ENCODE data around the gene FBLIM1. TPM values are rescaled to one million over a fixed set of nuclear protein-coding genes. Genes with fewer than 3 reads are reported as not detected.
"Not testable (repeated sequence)": the region's sequence is repeated elsewhere in the genome, so short reads cannot be mapped to it uniquely, and the experiment has no call there.

FBLIM1 gene
- total RNA-seq, 1 experiment from 2014 or later: 64.7 TPM

- not testable (repeated sequence) for H2BK20ac ChIP-seq (ENCODE audit: low read depth, low read length, poor library complexity, severe bottlenecking); H3K4me3 Mint-ChIP-seq; H2BK15ac ChIP-seq (ENCODE audit: low read depth, low read length); H3K27me3 Mint-ChIP-seq (ENCODE audit: low read depth); H3K4me1 ChIP-seq (ENCODE audit: insufficient read depth, low read length); H2BK5ac ChIP-seq (ENCODE audit: insufficient read length, low read length); H2AFZ ChIP-seq (ENCODE audit: low read length); H2BK12ac ChIP-seq (ENCODE audit: insufficient read length, low read depth, low read length); H3K79me1 ChIP-seq (ENCODE audit: insufficient read depth, low read depth, low read length, poor library complexity, severe bottlenecking); H3K18ac ChIP-seq (ENCODE audit: insufficient read length, low read depth, low read length); H4K91ac ChIP-seq (ENCODE audit: insufficient read length, low read depth, low read length); H4K5ac ChIP-seq (ENCODE audit: insufficient read length, low read depth, low read length); H3K4me2 ChIP-seq (ENCODE audit: insufficient read depth, insufficient read length, low read length); H3K23me2 ChIP-seq (ENCODE audit: insufficient read length, low read depth, low read length, poor library complexity, severe bottlenecking); H2AK5ac ChIP-seq (ENCODE audit: insufficient read length, low read length); H3K79me2 ChIP-seq (ENCODE audit: insufficient read depth, low read length); H3K27ac Mint-ChIP-seq; H3T11ph ChIP-seq (ENCODE audit: low read length); H3K9ac ChIP-seq (ENCODE audit: extremely low read depth, insufficient read length, low read length); H4K8ac ChIP-seq (replicated peaks; ENCODE audit: insufficient read length, low read depth, low read length); H3K27me3 ChIP-seq (ENCODE audit: insufficient read depth, low read length); H4K20me1 ChIP-seq (ENCODE audit: control insufficient read depth, insufficient read depth, insufficient read length); H3K27ac ChIP-seq (ENCODE audit: insufficient read length, low read depth, low read length); DNase-seq; H3K9me3 Mint-ChIP-seq; H3K4ac ChIP-seq (ENCODE audit: low read depth, low read length); H3K56ac ChIP-seq (ENCODE audit: insufficient read length, low read depth, low read length); H3K9me3 ChIP-seq (ENCODE audit: control insufficient read depth, low read depth, low read length); H3K14ac ChIP-seq (ENCODE audit: insufficient read depth, low read length); H2BK120ac ChIP-seq (ENCODE audit: low read depth, low read length, poor library complexity, severe bottlenecking); H3K23ac ChIP-seq (ENCODE audit: insufficient read length, low read depth, low read length)
- WGBS (ENCODE audit: extremely low coverage, insufficient read length, low lambda C conversion rate): no CpG with 5 or more reads among the region's 14 CpGs
- peaks cover 34 to 35% of the 10 kb centered on the region in 2 experiments for H3K4me1 Mint-ChIP-seq
- H3K36me3 Mint-ChIP-seq (ENCODE audit: insufficient read depth in 1 of 3, low read depth in 3 of 3): peaks cover 7 to 11% (median 7%) of the 10 kb centered on the region in 3 experiments; a peak in 6 of 7 replicates
Observed at GRCh38 chr1:15828931-15829330, 70.3 kb downstream of the FBLIM1 start.
